Breast epithelium (tissue), 3 donors: Measurements from ENCODE around the gene PDCD7.

Experiments
- POLR2AphosphoS5 ChIP-seq, 3 donors: sonication (generic); formaldehyde crosslinking; IDR thresholded peaks; one replicate each; pipeline ENCODE4 v1.6.1; 2017; ENCODE audit warnings: antibody characterized with exemption in 3 of 3
- TF ChIP-seq, protein P1 (sequence below), 3 donors: fragments of 450-650 bp; IDR thresholded peaks; one replicate each; pipeline ENCODE4 v1.5.1; 2016 to 2017; ENCODE audit warnings: antibody characterized with exemption in 3 of 3, mild to moderate bottlenecking in 3 of 3, moderate library complexity in 3 of 3

DNA sequence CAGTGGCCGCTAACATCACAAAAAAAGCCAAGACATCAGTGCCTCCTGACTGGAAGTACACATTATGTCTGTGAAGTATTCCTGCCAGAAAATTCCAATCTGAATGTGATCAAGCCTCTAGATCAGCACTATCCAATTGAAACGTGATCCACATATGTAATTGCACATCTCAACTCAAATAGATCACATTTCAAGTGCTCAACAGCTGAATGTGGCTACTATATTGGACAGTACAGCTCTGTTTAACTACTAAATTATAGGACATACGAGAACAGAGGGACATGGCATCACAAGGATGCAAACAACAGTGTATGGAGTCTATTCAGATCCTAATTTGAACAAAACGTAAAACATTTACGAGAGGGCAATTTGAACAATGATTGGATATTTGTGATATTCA lies 18.1 kb downstream of the PDCD7 start:
- TF ChIP-seq, protein P1, sequence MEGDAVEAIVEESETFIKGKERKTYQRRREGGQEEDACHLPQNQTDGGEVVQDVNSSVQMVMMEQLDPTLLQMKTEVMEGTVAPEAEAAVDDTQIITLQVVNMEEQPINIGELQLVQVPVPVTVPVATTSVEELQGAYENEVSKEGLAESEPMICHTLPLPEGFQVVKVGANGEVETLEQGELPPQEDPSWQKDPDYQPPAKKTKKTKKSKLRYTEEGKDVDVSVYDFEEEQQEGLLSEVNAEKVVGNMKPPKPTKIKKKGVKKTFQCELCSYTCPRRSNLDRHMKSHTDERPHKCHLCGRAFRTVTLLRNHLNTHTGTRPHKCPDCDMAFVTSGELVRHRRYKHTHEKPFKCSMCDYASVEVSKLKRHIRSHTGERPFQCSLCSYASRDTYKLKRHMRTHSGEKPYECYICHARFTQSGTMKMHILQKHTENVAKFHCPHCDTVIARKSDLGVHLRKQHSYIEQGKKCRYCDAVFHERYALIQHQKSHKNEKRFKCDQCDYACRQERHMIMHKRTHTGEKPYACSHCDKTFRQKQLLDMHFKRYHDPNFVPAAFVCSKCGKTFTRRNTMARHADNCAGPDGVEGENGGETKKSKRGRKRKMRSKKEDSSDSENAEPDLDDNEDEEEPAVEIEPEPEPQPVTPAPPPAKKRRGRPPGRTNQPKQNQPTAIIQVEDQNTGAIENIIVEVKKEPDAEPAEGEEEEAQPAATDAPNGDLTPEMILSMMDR (IDR thresholded peaks at IDR 0.05): no peak
- no peak for TF ChIP-seq POLR2AphosphoS5 (IDR thresholded peaks at IDR 0.05)
